ENCODE results near the gene GRM8. TPM values are rescaled to one million over a fixed set of nuclear protein-coding genes. Genes with fewer than 3 reads are reported as not detected.
A peak's percentile ranks its signal among the peaks of the same experiment; 100 is the strongest.

The GRM8 gene
- total and polyA plus RNA-seq, 9 of the 15 experiments (the other 6 are each of a cell fraction or from before 2014, with no cell fraction given): 0.13 TPM; not detected in 7

DNA sequence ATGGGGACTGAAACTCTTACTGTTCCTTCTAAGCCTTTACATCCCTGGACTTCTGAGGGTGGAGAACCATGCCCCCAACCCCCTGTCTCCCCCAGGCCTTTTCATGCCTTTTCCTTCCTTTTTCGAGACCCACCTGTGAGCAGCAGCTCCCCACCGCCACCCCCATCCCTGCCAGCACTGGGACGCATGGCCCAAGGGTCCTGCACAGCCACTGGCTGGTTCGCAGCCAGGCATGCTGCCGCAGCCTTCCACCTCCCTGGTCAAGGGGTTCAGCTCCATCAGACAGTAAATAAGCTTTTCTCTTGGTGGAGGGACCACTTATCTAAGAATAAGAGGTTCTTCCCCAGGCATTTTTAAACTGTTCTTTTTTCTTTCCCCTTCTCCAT, 584.4 kb downstream of the GRM8 start (continued):
- TF ChIP-seq, protein P1, sequence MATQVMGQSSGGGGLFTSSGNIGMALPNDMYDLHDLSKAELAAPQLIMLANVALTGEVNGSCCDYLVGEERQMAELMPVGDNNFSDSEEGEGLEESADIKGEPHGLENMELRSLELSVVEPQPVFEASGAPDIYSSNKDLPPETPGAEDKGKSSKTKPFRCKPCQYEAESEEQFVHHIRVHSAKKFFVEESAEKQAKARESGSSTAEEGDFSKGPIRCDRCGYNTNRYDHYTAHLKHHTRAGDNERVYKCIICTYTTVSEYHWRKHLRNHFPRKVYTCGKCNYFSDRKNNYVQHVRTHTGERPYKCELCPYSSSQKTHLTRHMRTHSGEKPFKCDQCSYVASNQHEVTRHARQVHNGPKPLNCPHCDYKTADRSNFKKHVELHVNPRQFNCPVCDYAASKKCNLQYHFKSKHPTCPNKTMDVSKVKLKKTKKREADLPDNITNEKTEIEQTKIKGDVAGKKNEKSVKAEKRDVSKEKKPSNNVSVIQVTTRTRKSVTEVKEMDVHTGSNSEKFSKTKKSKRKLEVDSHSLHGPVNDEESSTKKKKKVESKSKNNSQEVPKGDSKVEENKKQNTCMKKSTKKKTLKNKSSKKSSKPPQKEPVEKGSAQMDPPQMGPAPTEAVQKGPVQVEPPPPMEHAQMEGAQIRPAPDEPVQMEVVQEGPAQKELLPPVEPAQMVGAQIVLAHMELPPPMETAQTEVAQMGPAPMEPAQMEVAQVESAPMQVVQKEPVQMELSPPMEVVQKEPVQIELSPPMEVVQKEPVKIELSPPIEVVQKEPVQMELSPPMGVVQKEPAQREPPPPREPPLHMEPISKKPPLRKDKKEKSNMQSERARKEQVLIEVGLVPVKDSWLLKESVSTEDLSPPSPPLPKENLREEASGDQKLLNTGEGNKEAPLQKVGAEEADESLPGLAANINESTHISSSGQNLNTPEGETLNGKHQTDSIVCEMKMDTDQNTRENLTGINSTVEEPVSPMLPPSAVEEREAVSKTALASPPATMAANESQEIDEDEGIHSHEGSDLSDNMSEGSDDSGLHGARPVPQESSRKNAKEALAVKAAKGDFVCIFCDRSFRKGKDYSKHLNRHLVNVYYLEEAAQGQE (IDR thresholded peaks at IDR 0.05; ENCODE audit: borderline replicate concordance): no peak
- TF ChIP-seq, protein P1 (CRISPR knock-in tag; IDR thresholded peaks at IDR 0.05; ENCODE audit: low read depth): no peak
- TF ChIP-seq TEAD2 (tag; IDR thresholded peaks at IDR 0.05) (no peak), PHF21A (IDR thresholded peaks at IDR 0.05; ENCODE audit: borderline replicate concordance, low read depth) (no peak), SREBF1 (IDR thresholded peaks at IDR 0.05; ENCODE audit: borderline replicate concordance, low read depth, low read length) (no peak), SUPT5H (IDR thresholded peaks at IDR 0.05) (no peak), ZC3H8 (IDR thresholded peaks at IDR 0.05) (no peak), RBFOX2 (IDR thresholded peaks at IDR 0.05; ENCODE audit: low read depth, low read length) (0 out of 2 replicates have a peak, but pooled peaks have one; percentile 54), EP400 (IDR thresholded peaks at IDR 0.05) (peak; percentile 44), NFIX (CRISPR knock-in tag; IDR thresholded peaks at IDR 0.05; ENCODE audit: low read depth) (no peak), JUN (IDR thresholded peaks at IDR 0.05; ENCODE audit: borderline replicate concordance, low read depth, low read length) (no peak), JUN (CRISPR knock-in tag; IDR thresholded peaks at IDR 0.05; ENCODE audit: borderline replicate concordance) (no peak), U2AF1 (optimal IDR thresholded peaks at IDR 0.05; ENCODE audit: low read depth, low read length) (no peak), SMAD2 (IDR thresholded peaks at IDR 0.05; ENCODE audit: low read depth, low read length) (no peak), ZNF253 (CRISPR knock-in tag; conservative IDR thresholded peaks at IDR 0.05) (no peak), TBP (optimal IDR thresholded peaks at IDR 0.05; ENCODE audit: low read depth, low read length) (no peak), SLC30A9 (CRISPR knock-in tag; IDR thresholded peaks at IDR 0.05) (no peak), C11orf30 (IDR thresholded peaks at IDR 0.05; ENCODE audit: low read depth) (no peak), ZNF668 (CRISPR knock-in tag; IDR thresholded peaks at IDR 0.05) (0 out of 2 replicates have a peak, but pooled peaks have one; percentile 31), ZSCAN32 (CRISPR knock-in tag; IDR thresholded peaks at IDR 0.05) (no peak)
- TF ChIP-seq, protein P2, sequence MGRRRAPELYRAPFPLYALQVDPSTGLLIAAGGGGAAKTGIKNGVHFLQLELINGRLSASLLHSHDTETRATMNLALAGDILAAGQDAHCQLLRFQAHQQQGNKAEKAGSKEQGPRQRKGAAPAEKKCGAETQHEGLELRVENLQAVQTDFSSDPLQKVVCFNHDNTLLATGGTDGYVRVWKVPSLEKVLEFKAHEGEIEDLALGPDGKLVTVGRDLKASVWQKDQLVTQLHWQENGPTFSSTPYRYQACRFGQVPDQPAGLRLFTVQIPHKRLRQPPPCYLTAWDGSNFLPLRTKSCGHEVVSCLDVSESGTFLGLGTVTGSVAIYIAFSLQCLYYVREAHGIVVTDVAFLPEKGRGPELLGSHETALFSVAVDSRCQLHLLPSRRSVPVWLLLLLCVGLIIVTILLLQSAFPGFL (CRISPR knock-in tag; IDR thresholded peaks at IDR 0.05): no peak
- TF ChIP-seq, protein P3, sequence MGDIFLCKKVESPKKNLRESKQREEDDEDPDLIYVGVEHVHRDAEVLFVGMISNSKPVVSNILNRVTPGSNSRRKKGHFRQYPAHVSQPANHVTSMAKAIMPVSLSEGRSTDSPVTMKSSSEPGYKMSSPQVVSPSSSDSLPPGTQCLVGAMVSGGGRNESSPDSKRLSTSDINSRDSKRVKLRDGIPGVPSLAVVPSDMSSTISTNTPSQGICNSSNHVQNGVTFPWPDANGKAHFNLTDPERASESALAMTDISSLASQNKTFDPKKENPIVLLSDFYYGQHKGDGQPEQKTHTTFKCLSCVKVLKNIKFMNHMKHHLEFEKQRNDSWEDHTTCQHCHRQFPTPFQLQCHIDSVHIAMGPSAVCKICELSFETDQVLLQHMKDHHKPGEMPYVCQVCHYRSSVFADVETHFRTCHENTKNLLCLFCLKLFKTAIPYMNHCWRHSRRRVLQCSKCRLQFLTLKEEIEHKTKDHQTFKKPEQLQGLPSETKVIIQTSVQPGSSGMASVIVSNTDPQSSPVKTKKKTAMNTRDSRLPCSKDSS (IDR thresholded peaks at IDR 0.05; ENCODE audit: low read depth, partially characterized antibody): no peak

Data from K562 (cell line).